ENCODE measurements around the gene SRC. TPM values are rescaled to one million over a fixed set of nuclear protein-coding genes. Genes with fewer than 3 reads are reported as not detected.

SRC gene
- total RNA-seq, 1 donor from 2014 or later, result 37.8 TPM

DNA sequence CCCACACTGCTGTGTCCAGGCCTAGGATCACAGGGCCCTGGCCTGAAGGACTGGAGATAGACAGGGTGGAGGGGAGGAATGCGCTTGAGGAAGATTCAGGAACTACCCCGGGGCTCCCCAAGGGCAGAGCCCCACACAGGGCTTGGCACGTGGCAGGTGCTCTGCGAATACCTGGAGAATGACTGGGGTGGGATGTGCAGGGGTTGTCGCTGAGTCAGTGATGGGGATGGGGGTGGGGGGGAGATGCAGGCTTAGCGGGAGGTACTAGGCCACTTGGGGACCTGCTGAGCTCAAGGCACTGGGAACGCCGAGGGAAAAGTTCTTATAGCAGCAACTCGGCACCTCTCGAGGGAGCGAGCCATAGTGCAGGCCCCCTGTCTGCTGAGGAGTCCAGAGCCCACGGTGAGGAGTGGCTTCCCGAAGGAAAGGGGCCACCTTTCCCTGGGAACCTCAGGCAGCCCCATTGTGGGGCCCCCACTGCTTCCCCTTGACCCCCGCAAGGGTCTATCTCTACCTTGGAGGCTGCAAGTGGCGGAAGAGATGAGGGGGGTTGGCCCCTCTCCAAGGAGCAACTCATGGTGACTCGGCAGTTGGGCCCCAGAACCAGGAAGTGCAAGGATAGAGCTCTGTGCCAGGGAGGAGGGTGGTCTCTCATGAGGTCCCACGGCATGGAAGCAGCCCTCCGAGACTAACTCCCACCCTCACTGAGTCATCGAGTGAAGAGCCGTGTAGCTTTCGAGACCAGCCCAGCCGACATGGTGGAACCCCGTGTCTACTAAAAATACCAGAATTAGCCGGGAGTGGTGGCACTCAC is 33.1 kb downstream of the SRC start:
- TF ChIP-seq, protein P1, sequence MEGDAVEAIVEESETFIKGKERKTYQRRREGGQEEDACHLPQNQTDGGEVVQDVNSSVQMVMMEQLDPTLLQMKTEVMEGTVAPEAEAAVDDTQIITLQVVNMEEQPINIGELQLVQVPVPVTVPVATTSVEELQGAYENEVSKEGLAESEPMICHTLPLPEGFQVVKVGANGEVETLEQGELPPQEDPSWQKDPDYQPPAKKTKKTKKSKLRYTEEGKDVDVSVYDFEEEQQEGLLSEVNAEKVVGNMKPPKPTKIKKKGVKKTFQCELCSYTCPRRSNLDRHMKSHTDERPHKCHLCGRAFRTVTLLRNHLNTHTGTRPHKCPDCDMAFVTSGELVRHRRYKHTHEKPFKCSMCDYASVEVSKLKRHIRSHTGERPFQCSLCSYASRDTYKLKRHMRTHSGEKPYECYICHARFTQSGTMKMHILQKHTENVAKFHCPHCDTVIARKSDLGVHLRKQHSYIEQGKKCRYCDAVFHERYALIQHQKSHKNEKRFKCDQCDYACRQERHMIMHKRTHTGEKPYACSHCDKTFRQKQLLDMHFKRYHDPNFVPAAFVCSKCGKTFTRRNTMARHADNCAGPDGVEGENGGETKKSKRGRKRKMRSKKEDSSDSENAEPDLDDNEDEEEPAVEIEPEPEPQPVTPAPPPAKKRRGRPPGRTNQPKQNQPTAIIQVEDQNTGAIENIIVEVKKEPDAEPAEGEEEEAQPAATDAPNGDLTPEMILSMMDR (conservative IDR thresholded peaks at IDR 0.05; ENCODE audit: low read depth, low read length), result no peak
- no peak for DNase-seq (ENCODE audit: low read depth)
- H3K4me3 ChIP-seq (ENCODE audit: low read depth, low read length), result no peak overlapping the region

DNA sequence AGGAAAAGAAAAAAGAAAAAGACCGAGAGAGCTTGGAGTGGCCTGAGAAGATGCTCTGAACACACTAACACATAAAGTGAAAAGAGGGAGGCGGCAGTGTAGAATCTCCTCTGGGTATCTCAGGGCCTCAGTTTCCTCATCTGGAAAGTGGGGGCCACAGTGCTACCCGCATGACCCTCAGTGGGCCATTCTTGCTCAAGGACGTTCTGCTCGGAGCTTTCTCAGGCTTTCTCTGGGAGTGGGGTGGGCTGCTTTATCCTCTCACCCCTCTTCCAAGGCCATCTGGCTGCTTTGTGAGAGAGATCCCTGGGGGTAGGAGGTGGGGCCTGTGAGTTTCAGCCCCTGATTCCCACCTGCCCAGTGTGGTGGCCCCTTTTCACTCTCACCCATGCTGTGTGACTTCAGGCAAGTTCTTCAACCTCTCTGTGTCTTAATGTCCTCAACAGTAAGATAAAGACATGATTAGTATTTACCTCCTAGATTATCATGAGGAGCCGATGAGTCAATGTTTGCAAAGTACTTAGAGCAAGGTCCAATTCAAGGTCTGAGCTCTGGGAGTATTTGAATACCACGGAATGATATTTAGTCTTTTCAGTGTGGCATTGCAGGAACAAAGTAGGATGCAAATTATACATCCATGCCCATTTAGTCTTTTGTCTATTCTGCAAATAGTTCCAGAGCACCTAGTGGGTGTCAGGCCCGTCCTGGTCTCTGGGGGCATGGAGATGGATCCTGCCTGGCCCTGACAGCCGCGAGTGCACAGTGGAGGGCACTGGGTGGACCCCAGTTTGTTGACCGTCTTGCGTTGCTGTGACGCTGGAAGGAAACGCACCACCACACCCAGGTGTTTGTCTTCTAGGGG is 34.3 kb downstream of the SRC start:
- H3K4me3 ChIP-seq (ENCODE audit: low read depth, low read length), result no peak overlapping the region
- TF ChIP-seq, protein P1 (conservative IDR thresholded peaks at IDR 0.05; ENCODE audit: low read depth, low read length), result no peak
- DNase-seq (ENCODE audit: low read depth), result peak; percentile 15

DNA sequence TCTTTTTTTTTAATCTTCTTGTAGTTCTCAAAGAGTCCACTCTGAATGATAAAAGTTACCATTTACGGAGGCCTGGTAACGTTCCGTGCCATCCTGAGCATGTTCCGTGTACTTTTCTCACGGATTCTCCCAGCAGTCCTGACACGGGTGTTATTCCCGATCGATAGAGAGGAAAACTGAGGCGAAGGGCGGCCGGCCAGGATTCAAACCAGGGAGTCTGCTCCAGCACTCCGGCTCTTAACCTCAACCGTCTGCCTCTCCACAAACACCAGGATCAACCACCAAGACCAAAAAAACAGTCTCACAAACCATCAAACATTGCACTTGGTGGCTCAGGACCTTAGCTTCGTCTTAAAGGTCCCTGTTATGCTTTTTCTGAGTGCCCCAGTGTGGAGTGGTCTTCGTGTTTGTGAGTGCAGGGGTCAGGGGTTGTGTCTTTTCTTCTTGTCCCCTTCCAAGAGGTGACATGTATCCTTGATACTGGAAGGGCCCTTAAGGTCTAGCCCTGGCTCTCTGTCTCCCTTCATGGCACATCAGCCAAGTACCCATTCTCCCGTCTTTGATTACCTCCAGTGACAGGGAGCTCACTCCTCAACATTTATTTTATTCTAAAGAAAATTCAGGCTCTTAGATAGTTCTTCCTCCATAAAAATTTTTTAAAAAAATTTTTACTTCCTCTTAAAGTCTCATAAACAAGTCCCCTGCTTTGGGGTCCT is 35.1 kb downstream of the SRC start:
- TF ChIP-seq, protein P1 (conservative IDR thresholded peaks at IDR 0.05; ENCODE audit: low read depth, low read length), result no peak
- H3K4me3 ChIP-seq (ENCODE audit: low read depth, low read length), result no peak overlapping the region
- no peak for DNase-seq (ENCODE audit: low read depth)

DNA sequence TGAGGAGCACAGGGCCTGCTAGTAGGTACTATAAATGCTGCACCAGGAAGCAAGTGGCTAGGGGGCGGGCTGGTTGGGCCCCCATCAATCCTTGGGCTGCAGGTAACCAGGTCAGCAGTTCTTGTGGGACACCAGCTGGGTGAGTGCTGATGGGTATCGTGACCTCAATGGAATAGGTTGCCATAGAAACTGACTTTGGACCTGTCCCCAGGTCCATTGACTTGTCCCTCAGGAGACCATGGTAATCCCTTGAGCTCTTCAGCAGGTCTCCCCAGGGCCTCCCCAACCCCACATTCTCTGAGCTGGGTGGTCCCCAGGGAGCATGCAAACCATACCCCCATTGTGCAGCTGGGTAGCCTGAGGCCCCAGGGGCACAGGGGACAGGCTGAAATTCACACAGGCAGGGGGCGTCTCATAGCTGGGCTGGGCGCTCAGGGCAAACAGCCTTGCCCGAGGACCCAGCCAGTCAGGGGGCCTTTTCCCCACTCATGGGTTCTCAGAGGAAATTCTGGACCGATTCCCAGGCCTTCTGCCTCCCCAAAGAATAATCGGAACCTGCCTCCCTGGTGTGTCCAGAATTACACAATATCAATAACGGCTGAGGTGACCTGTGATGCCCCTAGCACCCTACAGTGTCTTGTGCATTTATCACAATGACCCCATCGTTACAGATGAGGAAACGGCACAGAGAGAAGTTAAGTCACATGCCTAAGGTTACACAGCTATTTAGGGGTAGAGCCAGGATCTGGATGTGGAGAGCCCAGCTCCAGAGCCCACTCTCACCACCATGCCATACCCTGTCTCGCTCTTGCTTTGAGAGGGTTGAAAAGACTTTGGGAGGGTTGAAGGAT is 35.9 kb downstream of the SRC start:
- no peak for DNase-seq (ENCODE audit: low read depth)
- TF ChIP-seq, protein P1 (conservative IDR thresholded peaks at IDR 0.05; ENCODE audit: low read depth, low read length), result no peak
- no peak overlapping the region for H3K4me3 ChIP-seq (ENCODE audit: low read depth, low read length)

DNA sequence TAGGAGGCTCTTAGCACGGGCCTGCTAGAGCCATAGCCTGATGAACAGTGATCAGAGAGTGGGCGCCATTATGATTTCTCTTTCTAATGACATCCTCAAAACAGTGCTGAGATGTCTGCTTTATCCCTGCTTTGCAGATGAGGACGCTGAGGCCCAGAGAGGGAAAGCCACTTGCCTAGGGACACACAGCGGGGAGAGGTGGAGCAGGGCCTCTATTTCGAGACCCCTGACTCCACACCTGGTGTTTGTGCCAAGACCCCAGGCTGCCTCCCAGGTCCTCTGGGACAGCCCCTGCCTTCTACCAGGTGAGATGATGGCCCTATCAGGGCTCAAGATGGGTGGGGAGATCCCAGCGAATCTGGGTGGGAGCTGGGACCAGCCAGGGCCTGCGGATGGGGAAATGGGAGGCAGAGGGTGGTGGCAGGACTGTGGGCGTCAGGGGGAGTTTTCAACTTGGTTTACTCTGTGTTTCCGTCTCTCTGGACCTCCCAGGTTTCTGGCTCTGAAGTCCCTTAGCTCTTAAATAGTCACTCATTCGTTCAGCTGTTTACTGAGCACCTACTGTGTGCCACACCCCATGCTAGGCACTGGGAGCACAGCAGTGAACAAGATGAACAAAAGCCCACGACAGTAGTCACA is 36.7 kb downstream of the SRC start:
- TF ChIP-seq, protein P1 (conservative IDR thresholded peaks at IDR 0.05; ENCODE audit: low read depth, low read length), result no peak
- DNase-seq (ENCODE audit: low read depth), result no peak

More for the DNA sequence above, 36.7 kb downstream of the SRC start:
- no peak overlapping the region for H3K4me3 ChIP-seq (ENCODE audit: low read depth, low read length)

Data from epithelial cell of proximal tubule (primary cell).